Measurements from ENCODE around the gene HOXD11. TPM values are rescaled to one million over a fixed set of nuclear protein-coding genes. Genes with fewer than 3 reads are reported as not detected.

HOXD11 gene
- 0.13 and 0.76 TPM in 2 replicates for total RNA-seq

GRCh38 chr2:176106581-176107539, at the start of gene HOXD11:
Gene HOXD11 (plus strand): TSS chr2:176107280. CDS start chr2:176107356, 76 bp downstream.

DNA sequence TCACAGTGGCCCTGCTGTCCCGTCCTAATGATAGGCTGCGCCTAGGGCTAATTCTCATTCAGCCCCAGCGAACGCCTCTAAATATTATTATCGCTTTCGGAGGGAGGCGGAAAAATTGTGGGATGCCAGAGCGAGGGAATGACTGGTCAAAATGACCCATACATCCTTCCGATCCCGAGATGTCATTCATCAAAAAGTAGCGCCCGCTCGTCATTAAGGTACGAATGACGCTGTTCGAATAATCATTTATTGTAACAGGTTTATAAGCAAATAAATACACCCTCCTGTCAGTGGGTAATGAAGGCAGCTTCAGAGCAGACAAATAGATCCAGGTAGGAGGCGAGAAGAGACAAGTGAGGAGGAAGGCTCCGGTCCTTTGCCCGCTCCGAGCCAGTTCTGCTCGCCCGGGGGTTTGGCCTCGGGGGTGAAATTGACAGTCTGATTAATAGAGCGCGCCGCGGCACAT, 23.3 kb upstream of the HOXD11 start, which contains the start of gene EVX2:
Gene EVX2 (minus strand): TSS at position 167 of the 466 bp plus-strand sequence. CDS start 186 bp downstream, outside the sequence.

DNA sequence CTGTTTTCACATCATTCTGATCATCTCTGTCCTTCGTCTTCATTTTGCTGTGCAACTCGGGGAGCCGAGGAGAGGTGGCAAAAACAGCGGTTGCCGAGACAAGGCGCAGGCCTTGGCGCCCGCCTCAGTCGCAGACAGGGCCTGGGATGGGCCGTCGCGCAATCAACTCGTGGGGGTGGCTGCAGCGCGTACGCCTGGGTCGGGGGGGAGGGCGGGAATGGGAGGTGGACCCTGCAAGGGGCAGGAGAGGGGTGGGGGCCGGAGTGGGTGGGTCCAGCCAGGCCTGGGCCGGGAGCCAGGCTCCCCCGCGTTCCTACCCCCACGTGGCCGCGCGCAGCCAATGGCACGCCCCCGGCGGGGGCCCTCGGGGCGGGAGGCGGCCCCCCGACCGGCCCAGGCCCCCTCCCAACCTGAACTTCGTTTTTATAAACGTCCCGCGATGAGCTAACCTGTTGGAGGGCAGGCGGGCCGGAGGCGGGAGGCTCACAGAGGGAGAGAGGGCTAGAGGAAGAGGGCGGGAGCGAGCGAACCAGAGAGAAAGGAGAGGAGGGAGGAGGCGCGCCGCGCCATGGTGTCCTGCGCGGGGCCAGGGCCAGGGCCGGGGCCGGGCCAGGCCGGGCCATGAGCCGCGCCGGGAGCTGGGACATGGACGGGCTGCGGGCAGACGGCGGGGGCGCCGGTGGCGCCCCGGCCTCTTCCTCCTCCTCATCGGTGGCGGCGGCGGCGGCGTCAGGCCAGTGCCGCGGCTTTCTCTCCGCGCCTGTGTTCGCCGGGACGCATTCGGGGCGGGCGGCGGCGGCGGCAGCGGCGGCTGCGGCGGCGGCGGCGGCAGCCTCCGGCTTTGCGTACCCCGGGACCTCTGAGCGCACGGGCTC, 14.6 kb upstream of the HOXD11 start, which contains the start of gene HOXD13:
Gene HOXD13 (plus strand): TSS at position 452 of the 875 bp plus-strand sequence. CDS start 170 bp downstream, at position 622.

GRCh38 chr2:176099728-176100546, 7.1 kb upstream of the HOXD11 start, which contains the start of gene HOXD12:
Gene HOXD12 (plus strand): TSS chr2:176099795. CDS start chr2:176099802, 7 bp downstream.

DNA sequence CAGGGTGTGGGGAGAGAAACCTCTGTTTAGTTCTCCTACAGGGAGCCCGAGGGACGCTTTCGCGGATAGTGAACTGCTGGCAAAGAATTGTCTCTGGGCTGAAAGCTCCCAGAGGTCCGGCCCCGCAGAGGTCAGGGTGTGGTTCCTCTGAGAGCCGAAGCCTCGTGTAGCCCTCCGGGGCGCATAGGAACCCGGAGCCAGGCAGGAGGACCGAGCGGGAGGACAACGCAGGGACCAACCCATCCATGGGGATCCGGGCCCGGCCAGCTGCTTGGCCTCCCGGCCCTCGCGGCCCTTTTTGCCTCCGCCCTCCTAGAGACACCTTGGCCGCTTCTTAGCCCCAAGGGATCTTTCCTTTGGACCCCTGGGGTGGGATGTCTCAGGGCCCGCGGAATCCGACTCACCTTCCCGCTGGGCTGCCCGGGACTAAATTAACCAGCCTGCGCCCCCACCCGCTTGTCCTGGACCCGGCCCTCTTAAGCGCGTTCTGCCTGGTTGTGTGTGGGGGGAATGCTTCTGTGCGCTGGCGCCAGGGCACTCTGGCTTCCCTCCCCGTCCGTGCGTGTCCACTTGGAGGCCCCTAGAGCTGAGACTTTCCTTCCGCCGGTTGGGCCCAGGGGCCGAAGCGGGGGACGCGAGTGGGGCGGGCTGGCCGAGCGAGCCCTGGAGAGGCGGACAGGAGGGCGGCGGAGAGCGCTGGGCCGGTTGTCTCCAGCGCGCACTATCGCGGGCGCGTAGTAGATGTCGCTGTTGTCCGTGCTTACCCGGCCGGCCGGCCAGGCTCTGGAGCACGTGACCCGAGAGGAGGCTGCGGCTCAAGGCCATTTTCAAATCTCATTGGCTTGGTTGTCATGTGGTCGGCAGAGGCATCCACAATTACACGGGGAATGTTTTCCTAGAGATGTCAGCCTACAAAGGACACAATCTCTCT, 9.1 kb downstream of the HOXD11 start, which contains the start of gene HOXD10:
Gene HOXD10 (plus strand): TSS at position 896 of the 931 bp plus-strand sequence. CDS start 56 bp downstream, outside the sequence.

GRCh38 chr2:176122683-176123410, 15.8 kb downstream of the HOXD11 start, which contains the start of gene HOXD9:
Gene HOXD9 (plus strand): TSS chr2:176122719. CDS start chr2:176122769, 50 bp downstream.

DNA sequence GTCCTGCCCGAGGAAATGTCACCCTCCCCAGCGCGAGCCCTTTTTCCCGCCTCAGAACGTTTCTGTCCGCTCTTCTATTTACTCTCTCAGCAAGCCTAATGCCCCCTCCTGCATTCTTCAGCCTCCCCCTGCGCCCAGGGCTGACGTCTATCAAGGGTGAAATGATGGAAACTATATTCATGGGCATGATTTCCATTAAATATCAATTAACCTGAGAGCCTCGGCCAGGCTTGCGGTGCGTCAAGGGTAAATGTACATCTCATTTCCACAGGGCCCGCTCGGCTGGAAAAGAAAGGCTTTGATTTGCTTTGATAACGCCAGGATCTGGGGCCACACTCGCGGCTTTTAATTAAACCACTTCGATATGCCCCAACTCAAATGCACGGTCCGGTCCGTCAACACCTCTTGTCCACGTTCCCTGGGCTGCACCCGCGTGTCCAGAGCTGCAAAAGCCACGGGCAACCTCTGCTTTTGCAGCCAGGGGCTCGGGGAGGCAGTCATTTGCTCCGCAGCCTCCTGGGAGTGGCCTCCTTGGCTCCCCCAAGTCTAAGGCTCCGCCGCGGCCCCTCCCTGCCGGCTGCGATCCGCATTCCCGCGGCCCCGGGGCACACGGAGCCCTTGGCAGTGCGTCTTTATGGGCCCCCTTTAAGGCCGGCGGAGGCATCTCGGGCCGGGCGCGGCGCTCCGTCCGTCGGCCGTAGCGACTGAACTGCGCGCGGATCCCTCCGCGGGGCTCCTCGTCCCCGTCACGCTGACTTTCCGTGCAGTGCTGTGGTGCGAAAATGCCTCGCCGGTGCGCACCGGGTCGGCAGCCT, 22.1 kb downstream of the HOXD11 start, which contains the start of gene HOXD8:
Gene HOXD8 (plus strand): TSS at position 724 of the 815 bp plus-strand sequence. CDS start 662 bp downstream, outside the sequence.

GRCh38 chr2:176151442-176152287, 44.6 kb downstream of the HOXD11 start, which contains the start of gene HOXD4:
Gene HOXD4 (plus strand): TSS chr2:176151550. CDS start chr2:176151634, 84 bp downstream.

GRCh38 chr2:176156807-176157498, 49.9 kb downstream of the HOXD11 start, which contains the start of gene HOXD3:
Gene HOXD3 (plus strand): TSS chr2:176157307. CDS start chr2:176169115, 11,808 bp downstream.

Small RNA genes within 50 kb of the gene (small RNA-seq; reads per million reads assigned to genes)
- 5,348 reads per million, percentile 100 among the genes with 10 or more reads in this experiment for gene MIR10B

Other genes with a start within 250 kb of the HOXD11 start
- 57.6 and 63.6 TPM in 2 replicates for gene LNPK, start 105.0 kb upstream of the HOXD11 start, total RNA-seq
- gene EVX2, start 23.3 kb upstream of the HOXD11 start, total RNA-seq, result not detected in 2 replicates
- 0.11 and 0.13 TPM in 2 replicates for gene HOXD13, start 14.6 kb upstream of the HOXD11 start, total RNA-seq
- gene HOXD12, start 7.5 kb upstream of the HOXD11 start, total RNA-seq, result not detected in 2 replicates
- 0.78 and 1.2 TPM in 2 replicates for gene HOXD10, start 9.5 kb downstream of the HOXD11 start, total RNA-seq
- 2.9 and 4.3 TPM in 2 replicates for gene HOXD9, start 15.4 kb downstream of the HOXD11 start, total RNA-seq
- gene HOXD8, start 22.4 kb downstream of the HOXD11 start, total RNA-seq, result 9.2 and 10.2 TPM in 2 replicates
- gene HOXD4, start 44.3 kb downstream of the HOXD11 start, total RNA-seq, result 1.6 and 3.1 TPM in 2 replicates
- 3.7 and 6.4 TPM in 2 replicates for gene HOXD3, start 50.0 kb downstream of the HOXD11 start, total RNA-seq
- not detected in 2 replicates for gene HOXD1, start 81.4 kb downstream of the HOXD11 start, total RNA-seq
- gene MTX2, start 162.2 kb downstream of the HOXD11 start, total RNA-seq, result 17.5 and 21.2 TPM in 2 replicates

All from articular chondrocyte of knee joint (primary cell).